Stimulated activated CD4-positive, alpha-beta T cell treated with anti-CD3 and anti-CD28 coated beads, Interleukin-12 subunit alpha, Interleukin-12 subunit beta, amount 100 ng/mL, for 24 hours (primary cell): ENCODE measurements around the gene NTNG2.

Experiments used
- DNase-seq, 2 experiments: peaks; one replicate each; pipeline ENCODE4 v3.0.0-alpha.2; 2020; ENCODE audit warnings: low read depth in 2 of 2

Gene NTNG2

DNA sequence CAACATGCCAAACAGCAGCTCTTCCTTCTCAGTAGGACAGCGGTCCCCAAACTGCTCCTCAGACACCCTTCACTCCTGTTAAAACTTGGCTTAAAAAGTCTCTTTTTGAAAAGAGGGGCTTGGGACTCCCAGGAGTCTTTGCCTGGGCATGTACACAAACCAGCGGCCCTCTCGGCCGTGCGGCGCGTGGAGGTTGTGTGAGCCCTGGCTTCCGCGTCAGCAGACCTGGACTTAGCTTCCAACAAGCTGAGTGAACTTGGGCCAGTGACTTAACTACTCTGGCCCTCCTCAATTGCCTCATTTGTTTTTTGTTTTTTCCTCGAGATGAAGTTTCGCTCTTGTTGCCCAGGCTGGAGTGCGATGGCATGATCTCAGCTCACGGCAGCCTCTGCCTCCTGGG lies 15.3 kb upstream of the NTNG2 start:
- no peak for DNase-seq

- no peak for DNase-seq
These were observed 14.5 kb upstream of the NTNG2 start for GRCh38 chr9:132147331-132147730.

- no peak for DNase-seq
These were observed 14.0 kb upstream of the NTNG2 start for GRCh38 chr9:132147839-132148238.

DNA sequence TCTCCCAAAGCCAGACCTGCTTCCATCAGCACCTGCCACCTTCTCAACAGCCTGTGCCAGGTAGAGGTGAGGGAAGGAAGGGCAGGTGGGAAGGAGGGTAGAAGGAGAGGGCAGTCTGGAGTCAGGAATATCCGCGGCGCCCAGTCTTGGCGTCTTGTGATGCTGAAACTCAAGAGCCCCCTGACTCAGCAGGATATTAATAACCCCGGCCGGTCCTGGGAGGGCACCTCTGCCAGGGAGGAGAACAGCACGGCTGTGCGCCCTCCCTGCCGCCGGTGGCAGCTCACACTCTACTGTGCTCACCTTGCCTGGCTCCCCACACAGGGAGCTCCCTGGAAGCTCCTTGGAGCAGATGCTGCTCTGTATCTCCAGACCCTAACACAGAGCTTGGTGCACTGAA lies 11.6 kb upstream of the NTNG2 start:
- DNase-seq: no peak

DNA sequence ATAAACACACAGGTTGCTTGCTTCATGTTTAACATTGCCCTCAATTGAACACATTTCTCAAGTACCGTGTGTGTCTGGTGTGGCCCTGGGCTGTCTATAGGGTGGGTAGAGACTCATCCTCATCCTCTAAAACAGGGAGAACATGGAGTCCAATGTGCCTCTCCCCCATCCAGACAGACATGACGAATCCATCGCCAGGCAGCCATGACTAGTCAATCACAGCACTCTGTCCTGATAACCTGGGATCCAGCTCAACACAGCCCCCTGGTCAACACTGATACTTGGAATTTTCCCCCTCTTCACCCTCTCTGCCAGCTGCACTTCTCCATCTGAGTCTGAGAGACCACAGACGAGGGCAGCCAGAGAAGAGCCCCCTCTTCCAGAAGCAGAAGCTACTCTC lies 10.7 kb upstream of the NTNG2 start:
- DNase-seq: no peak

DNA sequence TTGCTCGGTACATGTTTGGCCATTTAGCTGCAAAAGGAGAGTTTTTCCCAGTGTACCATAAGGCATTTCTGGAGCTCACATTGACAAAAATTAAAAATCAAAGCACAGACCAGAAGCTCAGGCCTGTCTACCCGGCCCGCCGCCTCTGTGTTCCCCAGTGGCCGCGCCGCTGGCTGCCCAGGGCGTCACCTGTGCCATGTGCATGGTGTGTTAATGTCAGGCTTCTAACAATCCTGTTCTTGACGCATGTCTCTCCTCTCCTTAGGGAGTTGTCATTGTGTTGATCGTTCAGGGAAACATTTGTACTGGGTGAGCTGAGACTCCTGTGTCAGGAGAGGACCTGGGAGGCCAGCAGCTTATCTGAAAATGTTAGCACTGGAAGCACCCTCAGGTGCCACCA lies 9.6 kb upstream of the NTNG2 start:
- DNase-seq: no peak

- DNase-seq: no peak
These were observed 6.8 kb upstream of the NTNG2 start for GRCh38 chr9:132154863-132155567.

- no peak for DNase-seq
These were observed 6.3 kb upstream of the NTNG2 start for GRCh38 chr9:132155568-132155895.

DNA sequence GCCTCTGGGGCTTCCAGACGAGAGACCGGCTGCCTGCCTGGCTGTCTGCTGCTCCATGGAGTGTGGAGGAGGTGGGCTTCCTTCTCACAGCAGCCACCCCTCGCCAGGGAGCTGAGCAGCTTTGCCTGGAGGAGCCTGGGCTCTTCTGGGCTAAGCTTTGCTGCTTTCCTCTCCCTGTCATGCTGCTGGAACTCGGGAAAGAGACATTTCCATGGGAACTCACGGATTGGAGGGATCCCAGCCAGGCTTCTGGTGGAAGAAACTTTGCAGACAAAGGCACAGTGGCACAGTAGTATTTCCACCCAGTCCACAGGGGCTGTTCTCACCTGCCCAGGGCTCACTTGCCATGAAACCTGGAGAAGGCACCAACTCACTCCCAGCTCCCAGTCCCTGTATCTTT lies 5.6 kb upstream of the NTNG2 start:
- no peak for DNase-seq

- DNase-seq: no peak
These were observed 4.3 kb upstream of the NTNG2 start for GRCh38 chr9:132157347-132158116.

DNA sequence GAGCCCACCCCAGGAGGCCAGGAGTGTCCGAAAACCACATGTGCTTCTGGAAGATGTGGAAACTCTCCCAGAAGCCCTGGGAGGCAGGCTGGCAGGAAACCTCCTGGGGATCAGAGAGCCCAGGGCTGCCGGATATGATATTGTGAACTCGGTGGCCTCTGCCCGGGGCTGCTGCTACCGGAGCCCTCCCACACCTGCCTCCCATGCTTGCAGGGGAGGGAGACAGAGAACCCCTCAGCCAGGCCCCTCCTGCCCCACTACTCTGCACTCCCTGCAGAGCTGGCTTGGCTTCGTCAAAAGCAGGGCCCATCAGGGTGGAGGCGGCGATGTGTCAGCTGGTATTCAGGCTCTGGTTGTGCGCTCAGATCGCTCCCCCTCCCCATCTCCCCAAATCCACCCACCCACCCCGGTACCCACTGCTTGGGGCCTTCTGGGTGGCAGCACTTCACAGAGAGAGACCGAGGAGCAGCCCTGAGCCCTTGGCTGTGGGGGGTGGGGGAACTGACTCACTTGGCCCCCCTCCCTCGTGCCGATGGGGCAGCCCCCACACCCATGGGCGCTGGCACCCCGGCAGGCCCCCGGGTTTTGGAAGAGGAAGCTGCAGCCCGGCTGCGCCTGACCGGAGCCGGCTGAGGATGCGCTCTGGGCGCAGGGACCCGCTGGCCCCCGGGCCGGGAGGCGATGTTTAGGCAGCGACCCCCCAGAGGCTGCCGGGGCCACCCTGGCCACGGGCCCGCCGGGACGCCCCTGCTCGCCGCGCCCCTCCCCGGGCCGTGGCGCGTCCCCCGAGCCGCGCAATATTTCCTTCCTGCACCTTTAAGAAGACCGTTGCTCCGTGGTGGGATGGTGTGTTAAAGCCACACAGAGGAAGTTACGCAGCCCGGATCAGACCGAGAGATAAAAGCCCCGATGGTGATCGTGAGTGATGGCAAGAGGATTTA lies 786 bp upstream of the NTNG2 start:
- peak; percentile 28 to 35 for DNase-seq

DNA sequence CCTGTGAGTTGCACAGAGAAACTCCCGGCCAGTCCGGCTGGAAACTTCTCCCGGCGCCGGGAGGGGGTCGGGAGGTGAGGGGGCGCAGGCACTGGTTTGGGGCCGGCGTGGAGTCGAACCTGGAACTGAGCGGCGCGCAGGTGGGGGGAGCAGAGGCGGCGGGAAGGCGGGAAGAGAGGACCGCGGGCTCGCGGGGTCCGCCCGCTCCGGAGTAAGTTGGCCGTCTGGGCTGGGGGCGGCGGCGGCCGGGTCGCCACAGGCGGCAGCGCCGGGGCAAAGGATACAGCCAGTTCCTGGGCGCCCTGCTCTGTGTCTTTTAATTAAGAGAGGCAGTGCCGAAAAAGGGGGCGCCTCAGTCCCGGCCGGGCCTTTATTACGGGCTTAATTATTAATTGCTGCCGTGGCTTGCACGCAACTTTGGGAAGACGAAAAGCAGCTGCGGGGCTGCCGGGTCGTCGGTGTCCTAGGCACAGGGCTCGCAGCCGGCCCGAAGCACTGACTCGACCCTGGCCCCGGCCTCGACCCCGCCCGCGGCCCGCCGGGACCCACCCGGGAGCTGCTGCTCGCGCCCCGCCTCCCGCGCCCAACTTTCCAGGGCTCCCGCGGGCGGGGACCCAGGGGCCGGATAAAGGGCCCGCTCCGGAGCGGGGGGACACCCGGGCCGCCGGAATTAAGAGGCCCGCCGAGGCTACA lies 1.1 kb downstream of the NTNG2 start:
- no peak for DNase-seq

- no peak for DNase-seq
These were observed 1.6 kb downstream of the NTNG2 start for GRCh38 chr9:132163457-132163875.

GRCh38 chr9:132163876-132164603 lies 2.2 kb downstream of the NTNG2 start:
- no peak for DNase-seq

GRCh38 chr9:132164604-132165362 lies 2.9 kb downstream of the NTNG2 start:
- no peak for DNase-seq

GRCh38 chr9:132166599-132166998 lies 4.7 kb downstream of the NTNG2 start:
- DNase-seq: no peak

DNA sequence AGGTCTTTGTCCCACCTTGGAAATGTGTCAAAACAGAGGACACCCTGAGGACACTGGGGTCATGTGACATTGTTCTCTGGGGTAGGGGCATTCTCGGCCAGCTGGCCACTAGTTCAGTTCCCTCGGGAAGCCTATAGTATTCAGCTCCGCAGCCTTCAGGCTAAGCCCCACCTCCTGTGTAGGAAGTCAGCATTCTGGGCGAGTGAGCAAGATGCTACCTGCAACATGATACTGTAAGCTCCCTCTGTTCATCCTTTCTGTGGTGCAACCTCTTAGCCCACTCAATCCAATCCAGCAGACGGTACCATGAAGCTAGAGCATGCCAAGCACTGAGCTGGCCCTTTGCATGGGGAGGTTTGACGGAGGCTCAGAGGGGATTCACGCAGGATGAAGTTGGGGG lies 5.3 kb downstream of the NTNG2 start:
- DNase-seq: no peak

DNA sequence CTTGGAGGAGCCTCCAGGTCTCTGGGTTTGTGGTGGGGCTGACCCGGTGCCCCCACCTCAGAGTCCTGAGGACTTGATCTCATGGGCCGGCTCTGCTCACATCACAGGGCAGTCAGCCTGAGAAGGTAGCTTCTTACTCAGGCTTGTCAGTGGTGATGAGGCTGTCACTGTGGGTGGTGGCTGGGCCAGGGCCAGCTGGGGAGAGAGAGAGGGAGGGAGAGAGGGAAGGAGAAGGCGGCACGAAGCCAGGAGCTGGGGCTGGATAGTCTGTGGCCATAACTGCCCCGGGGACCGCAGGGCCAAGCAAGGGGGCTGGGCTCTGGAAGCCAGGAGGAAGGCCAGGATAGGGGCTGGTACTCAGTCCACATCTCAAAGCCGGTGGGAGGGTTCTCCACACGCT lies 6.5 kb downstream of the NTNG2 start:
- DNase-seq: no peak

DNA sequence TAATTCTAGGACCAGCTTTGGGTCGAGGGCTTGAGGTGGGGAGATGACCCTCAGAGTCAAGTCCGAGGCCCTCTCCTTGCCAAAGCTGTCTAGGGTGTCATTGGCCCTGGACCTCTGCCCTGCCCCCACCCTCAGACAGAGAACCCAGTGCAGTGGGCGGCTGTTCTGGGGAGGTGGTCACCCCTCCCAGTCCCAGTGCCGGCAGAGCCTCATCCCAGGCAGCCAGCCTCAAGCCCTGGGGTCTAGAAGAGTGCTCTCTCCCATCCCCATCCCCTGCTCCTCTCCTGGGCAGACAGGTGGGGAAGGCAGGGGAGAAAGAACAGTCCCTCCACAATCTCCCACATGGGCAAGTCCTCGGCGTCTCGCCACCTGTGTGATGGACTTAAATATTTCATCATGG lies 7.0 kb downstream of the NTNG2 start:
- DNase-seq: no peak

DNA sequence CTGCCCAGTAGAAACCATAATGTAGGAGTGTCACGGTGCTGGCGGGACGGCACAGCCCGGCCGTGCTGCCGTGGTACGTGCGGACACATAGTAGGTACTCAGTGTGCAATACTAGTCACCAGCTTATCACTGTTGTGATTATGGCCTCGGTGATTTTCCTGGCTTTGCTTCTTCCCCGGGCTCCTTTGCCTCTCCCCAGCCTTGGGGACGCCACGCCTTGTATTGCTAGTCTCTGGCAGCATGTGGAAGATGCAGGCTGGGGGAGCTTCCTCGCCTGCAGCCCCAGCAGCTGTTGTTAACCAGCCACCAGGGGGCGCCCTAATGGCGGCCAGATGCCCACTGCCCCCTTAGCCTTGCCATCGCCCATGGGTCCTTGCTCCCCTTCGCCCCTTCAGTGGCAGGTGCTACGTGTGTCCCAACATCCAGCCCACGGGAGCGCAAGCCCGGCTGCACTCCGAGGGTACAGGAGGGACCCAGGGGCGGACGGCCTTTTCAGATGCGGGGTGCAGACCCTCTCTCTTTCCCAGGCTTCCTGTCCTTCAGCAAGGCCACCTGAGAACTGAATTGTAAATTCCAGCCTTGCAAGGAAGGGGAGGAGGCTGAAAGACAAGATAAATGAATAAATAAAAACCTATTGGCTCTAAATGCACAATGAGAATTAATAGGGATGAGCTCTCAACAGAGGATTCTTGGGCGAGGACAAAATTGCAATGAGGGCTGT lies 8.0 kb downstream of the NTNG2 start:
- DNase-seq: peak in 1 of 2 experiments; percentile 45
